GM12874 (cell line): ENCODE results near the gene MYLK4.

ENCODE experiments used
- TF ChIP-seq, protein P1 (sequence below): IDR thresholded peaks from 2 replicates; pipeline ENCODE4 v1.5.1; 2011; ENCODE audit warnings: low read depth, mild to moderate bottlenecking, control low read depth, low read length, moderate library complexity; ENCODE audit not compliant: insufficient read depth

Gene MYLK4

DNA sequence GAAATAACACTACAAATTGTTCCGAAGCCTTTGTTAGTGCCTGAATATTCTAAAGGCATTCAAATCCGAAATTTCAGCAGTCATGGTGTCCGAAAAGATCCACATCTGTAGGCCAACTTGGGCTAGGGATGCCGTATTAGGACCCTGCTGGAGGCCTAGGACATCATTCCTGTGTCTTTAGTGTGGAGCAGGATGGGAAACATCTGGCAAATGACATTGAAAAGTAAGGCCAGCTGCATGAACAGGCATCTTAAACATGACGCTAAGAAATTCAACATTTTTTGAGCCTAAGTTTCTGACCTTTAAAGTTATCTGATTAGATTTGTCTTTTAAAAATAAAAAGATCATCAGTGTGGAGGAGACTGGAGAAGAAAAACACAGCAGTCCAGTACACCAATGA is 91.3 kb downstream of the MYLK4 start:
- TF ChIP-seq, protein P1, sequence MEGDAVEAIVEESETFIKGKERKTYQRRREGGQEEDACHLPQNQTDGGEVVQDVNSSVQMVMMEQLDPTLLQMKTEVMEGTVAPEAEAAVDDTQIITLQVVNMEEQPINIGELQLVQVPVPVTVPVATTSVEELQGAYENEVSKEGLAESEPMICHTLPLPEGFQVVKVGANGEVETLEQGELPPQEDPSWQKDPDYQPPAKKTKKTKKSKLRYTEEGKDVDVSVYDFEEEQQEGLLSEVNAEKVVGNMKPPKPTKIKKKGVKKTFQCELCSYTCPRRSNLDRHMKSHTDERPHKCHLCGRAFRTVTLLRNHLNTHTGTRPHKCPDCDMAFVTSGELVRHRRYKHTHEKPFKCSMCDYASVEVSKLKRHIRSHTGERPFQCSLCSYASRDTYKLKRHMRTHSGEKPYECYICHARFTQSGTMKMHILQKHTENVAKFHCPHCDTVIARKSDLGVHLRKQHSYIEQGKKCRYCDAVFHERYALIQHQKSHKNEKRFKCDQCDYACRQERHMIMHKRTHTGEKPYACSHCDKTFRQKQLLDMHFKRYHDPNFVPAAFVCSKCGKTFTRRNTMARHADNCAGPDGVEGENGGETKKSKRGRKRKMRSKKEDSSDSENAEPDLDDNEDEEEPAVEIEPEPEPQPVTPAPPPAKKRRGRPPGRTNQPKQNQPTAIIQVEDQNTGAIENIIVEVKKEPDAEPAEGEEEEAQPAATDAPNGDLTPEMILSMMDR = no peak

DNA sequence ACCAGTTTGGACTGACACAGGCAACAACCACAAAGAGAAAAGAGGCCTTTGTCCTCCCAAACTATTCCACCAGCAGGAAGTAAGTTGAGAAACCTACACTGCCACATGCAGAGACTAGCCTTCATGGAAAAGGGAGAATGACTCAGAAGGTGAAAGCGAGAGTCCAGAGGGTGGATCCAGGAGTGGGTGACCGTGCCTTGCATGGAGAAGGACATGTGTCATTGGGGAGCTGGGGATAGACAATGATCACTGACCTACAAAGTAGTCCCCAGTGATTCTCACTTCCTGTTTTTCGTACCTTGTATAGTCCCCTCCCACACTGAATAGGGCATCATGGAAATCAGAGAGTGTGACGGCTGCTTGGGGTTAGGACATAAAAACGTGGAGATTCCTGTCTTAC is 91.9 kb downstream of the MYLK4 start:
- TF ChIP-seq, protein P1 = no peak

DNA sequence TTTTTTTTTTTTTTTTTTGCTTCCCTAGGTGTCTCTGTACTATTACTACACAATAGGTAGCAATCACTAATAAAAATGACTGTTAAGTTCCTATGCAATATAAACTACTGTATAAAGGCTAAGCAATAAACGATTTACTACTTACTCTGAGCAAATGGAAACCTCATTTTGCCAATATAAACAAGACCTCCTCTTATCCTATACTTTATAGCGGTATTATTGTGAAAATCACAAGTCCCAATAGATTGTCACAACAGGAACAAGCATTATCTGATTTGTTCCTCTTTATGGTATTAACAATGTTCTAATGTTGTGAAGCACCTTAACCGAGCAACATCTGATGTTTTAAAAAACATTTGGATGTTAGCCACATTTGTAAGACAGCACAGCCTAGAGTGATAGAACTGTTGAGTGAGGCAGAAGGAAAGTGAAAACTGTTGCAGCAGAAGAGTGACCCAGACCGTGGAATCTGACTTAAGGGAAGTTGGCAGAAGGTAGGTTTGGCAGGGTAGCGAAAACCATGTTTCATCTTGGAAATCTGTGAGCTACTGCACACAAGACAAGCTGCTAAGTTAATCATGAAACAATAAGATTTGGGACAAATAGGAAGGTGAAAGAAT is 94.2 kb downstream of the MYLK4 start:
- TF ChIP-seq, protein P1 = no peak

DNA sequence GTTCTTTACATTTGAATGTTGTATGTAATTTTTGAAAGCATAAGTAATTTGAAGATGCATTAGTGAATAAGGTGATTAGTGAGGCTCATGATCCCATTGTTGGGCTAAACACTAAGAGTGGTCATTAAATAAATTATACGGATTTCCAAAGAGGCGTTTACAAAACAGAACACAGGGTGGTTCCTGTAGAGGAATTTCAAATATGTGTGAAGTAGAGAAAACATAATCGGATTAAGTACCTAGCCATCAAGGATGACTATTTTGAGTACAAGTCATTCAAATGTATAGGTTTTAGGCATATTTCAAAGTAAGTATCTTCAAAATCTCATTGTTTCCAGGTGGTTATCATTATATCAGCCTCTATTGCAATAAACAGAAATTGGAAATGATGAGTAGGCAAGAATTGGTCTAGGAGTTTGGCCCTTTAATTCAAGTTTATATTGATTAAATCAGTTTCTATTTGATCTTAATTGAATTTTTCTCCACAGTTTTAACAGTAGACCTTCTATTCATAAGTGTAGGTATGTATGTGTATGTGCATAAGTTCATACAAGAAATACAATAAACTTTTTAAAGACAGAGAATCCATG is 94.8 kb downstream of the MYLK4 start:
- TF ChIP-seq, protein P1 = no peak

DNA sequence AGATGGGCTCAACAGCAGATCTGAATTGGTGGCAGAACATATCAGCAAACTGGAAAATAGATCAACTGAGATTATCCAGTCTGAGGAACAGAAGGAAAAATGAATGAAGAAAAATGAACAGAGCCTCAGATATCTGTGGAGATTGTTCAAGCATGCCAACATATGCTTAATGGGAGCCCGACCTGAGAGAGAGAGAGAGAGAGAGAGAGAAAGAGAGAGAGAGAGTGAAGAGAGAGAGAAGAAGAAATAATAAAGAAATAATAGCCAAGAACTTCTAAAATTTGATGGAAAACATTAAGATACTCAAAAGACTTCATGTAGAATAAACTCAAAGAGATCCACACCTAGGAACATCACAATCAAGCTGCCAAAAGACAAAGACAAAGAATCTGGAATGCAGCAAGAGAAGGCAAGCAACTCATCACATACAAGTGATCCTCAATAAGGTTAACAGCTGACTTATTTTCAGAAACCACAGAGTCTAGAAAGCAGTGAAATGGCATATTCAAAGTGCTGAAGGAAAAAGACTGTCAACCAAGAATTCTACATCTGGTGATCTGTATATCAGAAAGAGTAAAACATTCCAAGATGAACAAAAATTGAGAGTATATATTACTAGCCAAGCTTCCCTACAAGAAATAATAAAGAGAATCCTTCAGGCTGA is 97.2 kb downstream of the MYLK4 start:
- TF ChIP-seq, protein P1 = no peak

DNA sequence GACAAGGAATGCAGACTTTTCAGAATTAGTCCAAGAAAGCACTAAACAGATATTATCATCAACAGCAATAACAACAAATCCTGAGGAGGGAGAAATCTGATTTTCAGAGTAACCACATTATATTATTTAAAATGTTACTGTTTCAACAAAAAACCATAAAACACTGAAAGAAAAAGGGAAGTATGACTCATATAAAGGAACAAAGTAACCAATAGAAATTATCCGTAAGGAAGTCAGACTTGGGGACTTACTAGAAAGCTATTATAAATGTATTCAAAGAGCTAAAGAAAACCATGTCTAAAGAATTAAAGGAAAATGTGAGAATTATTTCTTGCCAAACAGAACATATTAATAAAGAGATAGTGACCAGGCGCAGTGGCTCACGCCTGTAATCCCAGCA is 98.1 kb downstream of the MYLK4 start:
- TF ChIP-seq, protein P1 = no peak

DNA sequence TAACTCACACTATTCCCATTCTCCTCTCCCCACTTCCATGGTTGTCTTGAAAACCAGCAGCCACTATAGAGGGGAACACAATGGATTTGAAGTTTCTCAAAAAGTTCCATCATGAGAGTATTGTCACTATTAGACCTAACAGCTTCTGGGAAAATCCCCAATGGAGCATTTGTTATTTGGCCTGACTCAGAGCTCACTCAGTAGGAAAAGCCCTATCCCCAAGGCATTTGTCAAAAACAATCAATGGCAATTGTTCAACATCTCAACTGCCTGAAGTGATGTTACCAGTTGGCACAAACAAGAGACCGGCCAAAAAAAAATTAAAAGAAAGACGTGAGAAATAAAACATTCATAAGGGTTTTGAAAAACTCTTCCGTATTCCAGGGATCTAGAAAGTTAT is 98.8 kb downstream of the MYLK4 start:
- TF ChIP-seq, protein P1 = no peak
